Eye (tissue), 1 donor: ENCODE measurements around the gene PADI3.
"Not testable (repeated sequence)": the region's sequence is repeated elsewhere in the genome, so short reads cannot be mapped to it uniquely, and the experiment has no call there.

Source experiments
- DNase-seq: peaks from one replicate; pipeline ENCODE4 v3.0.0-alpha.2; 2015

PADI3 gene

GRCh38 chr1:17307329-17307728 lies 58.4 kb downstream of the PADI3 start:
- no peak for DNase-seq

GRCh38 chr1:17307946-17308345 lies 59.0 kb downstream of the PADI3 start, which contains the start of gene PADI4:
Gene PADI4, plus strand, starts transcription at chr1:17308197. Its CDS starts 26 bp downstream, at chr1:17308223.
- DNase-seq, result no peak

- DNase-seq, result no peak
Observed at GRCh38 chr1:17308593-17308992, 59.7 kb downstream of the PADI3 start.

GRCh38 chr1:17309426-17310067 lies 60.6 kb downstream of the PADI3 start:
- no peak for DNase-seq

GRCh38 chr1:17310068-17310640 lies 61.3 kb downstream of the PADI3 start:
- DNase-seq, result no peak

GRCh38 chr1:17313530-17314309 lies 64.8 kb downstream of the PADI3 start:
- DNase-seq, result no peak

- no peak for DNase-seq
Observed at GRCh38 chr1:17314491-17314971, 65.6 kb downstream of the PADI3 start.

GRCh38 chr1:17315542-17316130 lies 66.7 kb downstream of the PADI3 start:
- no peak for DNase-seq

GRCh38 chr1:17316704-17317103 lies 67.8 kb downstream of the PADI3 start:
- no peak for DNase-seq

GRCh38 chr1:17318262-17318661 lies 69.4 kb downstream of the PADI3 start:
- no peak for DNase-seq

- no peak for DNase-seq
Observed at GRCh38 chr1:17319561-17320350, 70.9 kb downstream of the PADI3 start.

GRCh38 chr1:17321857-17322390 lies 73.0 kb downstream of the PADI3 start:
- not testable (repeated sequence) for DNase-seq

GRCh38 chr1:17328855-17329254 lies 80.0 kb downstream of the PADI3 start:
- no peak for DNase-seq

- DNase-seq, result no peak
Observed at GRCh38 chr1:17329610-17330009, 80.7 kb downstream of the PADI3 start.

- no peak for DNase-seq
Observed at GRCh38 chr1:17330856-17331255, 82.0 kb downstream of the PADI3 start.

- DNase-seq, result no peak
Observed at GRCh38 chr1:17333081-17333480, 84.2 kb downstream of the PADI3 start.
